GM18511 (cell line): ENCODE results near the gene TMEM150A.
A peak's percentile ranks its signal among the peaks of the same experiment; 100 is the strongest.
"Not testable (repeated sequence)": the region's sequence is repeated elsewhere in the genome, so short reads cannot be mapped to it uniquely, and the experiment has no call there.

Experiments used
- ATAC-seq: cut with Tn5 transposase; IDR thresholded peaks from one replicate; pipeline ENCODE4 v1.9.1; 2021; ENCODE audit warnings: mild to moderate bottlenecking, moderate library complexity; ENCODE audit not compliant: unreplicated experiment

Gene TMEM150A

DNA sequence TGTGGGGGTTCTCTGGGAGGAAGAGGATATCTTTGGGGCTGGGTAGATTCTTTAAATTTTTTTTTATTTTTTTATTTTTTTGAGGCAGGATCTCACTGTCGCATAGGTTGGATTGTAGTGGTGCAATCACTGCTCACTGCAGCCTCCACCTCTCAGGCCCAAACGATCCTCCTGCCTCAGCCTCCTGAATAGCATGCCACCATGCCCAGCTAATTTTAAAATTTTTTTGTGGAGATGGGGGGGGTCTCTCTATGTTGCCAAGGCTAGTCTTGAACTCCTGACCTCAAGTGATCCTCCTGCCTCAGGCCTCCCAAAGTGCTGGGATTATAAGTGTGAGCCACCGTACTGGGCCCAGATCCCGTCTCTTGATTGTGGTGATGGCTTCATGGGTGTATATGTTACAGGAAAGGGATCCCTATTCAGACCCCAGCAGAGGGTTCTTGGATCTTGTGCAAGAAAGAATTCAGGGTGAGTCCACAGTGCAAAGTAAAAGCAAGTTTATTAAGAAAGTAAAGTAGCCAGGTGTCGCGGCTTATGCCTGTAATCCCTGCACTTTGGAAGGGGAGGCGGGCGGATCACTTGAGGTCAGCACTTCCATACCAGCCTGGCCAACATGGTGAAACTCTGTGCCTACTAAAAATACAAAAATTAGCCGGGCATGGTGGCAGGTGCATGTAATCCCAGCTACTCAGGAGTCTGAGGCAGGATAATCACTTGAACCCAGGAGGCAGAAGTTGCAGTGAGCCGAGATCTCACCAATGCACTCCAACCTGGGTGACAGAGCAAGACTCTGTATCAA lies 11.4 kb upstream of the TMEM150A start:
- ATAC-seq: no peak

DNA sequence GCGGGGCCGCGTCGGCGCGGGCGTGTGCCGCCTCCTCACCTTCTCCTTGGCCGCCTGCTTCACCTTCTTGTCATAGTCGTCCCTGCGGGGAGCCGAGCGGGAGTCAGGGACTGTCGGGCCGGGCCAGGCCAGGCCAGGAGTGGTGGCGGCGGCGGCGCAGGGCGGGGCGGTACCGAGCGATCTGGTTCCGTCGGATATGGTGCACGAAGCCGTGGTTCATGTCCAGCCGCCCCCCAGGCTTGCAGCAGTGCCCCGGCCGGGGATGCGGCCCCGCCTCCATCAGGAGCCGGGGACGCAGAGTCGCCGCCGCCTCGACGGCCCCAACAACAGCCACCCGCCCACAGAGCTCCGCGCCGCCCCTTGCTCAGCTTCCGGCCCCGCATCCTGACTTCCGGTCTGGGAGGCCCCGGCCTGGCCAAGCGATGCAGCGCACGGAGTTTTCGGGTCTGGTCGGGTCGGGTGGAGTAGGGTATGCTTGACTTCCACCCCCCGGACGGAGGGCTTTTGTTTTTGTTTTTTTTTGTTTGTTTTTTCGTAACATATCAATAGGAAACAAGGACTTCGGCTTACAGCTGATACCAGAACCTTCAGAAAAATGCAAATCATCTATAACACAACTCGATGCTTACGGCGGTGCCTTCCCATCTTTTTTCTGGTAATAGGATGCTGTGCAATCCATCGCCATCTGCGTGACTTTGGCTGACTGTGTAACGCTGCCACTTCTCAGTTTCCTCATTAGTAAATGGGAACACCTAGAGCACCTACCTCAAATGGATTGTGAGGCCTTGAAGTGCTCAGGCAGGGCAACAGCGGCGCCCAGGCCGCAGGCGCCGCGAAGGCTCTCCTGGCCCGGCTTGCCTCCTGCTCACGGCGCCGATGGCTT lies 9.4 kb upstream of the TMEM150A start, which contains the start of gene C2orf68:
Gene C2orf68, minus strand, starts transcription at position 362 of the 883 bp plus-strand sequence. Its CDS starts 82 bp downstream, at position 280.
- peak; percentile 81 for ATAC-seq

DNA sequence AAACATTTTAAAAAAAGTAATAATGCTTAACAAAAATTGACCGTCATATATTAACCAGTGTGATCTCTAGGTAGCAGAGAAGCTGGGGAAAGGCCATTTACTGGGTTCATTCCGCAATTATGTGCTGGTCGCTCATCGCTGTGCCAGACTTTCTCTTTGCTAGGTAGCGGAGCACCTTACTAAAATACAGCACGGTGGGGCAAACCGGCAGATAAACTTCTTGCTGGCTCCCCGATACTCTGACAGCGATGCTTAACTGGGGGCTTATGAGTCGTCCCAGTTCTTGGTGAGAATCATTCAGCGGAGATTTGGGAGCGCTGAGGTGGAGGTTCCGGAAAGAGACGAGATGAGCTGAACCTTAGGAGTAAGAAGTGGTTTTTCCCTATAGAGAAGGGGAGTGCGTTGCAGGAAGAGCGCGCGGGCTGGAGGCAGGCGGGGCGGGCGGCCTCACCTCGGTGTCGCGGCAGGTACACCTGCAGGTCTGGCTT lies 8.8 kb upstream of the TMEM150A start:
- ATAC-seq: no peak

DNA sequence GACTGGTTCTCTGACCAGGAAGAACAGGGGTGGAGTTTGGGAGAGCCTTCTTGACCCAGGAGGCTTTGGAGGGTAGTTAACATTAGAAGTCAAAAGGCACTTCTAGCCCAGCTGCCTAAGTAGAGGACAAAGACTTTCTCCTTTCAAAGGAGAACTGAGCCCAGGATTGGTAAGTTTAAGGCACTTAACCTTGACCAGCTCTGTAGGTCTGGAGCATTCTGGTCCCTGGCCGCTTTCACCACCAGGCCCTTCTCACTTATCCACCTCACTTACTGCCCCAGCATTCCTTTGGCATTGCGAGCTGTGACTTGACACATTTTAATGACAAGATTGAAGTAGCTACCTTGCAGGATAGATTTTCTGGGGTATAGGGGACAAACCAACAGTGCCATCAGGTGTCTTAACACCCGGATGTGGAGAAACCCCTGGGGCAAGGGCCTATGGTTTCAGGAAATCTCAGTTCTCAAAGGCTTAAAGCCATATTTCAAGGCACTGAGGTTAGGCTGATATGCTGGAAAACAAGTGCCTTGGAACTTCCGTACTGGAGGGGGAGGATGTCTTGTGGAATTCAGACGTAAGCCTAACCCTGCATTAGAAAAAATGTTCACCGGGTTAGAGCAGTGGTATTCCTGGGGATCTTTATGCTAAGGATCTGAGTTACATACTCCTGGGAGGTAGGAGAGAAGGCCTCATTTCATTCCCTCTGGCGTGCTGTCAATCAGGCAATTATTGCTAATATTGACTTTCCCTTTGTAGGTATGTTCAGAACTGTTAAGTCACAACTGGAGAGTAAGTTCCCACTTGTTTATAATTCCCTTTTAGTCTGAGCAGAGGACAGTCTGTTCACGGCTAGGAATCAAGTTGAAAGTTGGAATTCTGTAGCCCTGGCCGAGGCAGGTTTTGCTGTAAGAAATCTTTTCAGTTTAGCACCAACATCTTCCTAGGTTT lies 5.0 kb upstream of the TMEM150A start:
- no peak for ATAC-seq

DNA sequence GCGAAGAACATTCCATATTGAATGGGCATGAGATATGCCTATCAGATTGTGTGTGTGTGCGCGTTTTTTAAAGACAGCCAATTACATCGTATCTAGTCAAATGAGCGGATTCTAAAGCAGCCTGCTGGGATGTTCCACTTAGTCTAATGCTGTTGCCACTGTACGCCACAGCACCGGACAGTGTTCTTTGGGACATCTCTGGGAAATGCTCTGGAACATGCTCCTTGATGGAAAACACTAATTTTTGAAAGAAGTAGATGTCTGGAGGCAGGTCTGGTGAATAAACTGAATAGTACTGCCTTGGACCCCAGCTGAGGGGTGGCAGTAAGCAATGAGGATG lies 3.6 kb upstream of the TMEM150A start:
- no peak for ATAC-seq

DNA sequence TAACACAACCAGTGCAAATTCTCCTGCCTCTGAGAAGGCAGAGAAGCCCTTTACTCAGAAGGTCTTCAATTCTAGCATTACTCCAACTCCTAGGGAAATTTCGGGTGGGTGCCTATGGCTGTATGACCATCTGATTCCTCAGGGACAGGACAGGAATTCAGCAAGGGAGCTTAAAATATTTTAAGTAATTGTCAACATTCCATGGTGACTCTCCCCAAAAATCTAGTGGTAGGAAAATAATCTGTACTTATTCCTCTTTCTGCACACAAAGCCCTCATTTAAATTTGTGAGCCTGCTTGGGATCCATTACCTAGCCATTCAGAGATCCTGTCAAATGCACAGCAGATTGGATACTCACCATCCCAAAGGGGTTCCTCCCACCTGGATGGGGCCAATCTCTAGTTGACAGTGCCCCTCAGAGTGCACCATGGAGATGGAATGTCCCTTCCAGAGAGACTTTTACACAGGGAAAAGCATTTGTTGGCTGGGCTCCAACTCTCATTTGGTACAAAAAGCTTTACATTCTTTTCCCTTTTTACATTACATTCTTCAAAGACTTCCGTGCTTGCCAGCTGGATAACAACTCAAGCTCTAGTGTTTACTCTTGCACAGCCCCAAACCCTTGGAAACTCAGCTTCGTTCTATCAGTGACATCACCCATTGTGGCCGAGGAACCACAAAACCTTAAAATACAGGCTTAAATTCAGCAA lies 3.1 kb upstream of the TMEM150A start:
- ATAC-seq: no peak

DNA sequence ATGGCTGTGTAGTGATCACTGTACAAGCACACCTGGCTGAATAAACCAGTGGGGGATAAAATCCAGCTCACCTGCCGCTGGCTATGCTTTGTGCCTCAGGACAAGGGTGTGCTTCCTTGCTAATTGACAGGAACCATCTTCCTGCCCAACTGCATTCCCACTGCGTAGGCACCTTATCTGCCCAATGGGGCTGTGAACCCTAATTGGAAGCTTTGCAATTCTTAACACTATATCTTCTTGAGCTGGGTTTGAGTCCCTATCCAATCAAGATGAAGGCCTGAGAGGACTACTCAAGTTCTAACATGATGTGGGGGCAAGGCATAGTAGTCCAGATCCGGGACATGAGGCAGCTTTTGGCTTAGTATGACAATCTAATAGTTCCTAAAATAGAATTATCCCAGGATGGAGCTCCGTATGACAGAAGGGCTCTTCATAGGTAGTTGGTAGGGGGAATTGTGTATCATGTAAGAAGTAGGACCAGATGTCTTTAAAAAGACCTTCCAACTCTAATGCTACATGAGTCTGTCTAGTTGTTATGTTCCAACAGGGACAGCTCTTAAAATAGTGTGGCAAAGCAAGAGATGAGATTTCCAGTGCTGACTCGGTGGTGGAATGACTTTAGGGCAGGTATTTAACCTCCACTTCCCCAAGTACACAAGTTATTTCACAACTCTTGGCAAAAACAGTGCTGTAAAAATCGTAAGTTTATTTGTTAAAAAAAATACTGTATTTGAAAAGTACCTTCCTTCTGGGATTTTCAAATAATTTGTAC lies 2.3 kb upstream of the TMEM150A start:
- no peak for ATAC-seq

DNA sequence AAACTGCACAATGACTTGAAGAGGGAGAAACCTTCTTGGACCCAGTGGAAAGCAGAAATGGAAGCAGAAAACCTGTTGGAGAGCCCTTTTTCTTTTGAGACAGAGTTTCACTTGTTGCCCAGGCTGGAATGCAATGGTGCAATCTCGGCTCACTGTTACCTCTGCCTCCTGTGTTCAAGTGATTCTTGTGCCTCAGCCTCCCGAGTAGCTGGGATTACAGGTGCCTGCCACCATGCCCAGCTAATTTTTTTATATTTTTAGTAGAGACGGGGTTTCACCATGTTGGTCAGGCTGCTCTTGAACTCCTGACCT lies 1.6 kb upstream of the TMEM150A start:
- not testable (repeated sequence) for ATAC-seq

DNA sequence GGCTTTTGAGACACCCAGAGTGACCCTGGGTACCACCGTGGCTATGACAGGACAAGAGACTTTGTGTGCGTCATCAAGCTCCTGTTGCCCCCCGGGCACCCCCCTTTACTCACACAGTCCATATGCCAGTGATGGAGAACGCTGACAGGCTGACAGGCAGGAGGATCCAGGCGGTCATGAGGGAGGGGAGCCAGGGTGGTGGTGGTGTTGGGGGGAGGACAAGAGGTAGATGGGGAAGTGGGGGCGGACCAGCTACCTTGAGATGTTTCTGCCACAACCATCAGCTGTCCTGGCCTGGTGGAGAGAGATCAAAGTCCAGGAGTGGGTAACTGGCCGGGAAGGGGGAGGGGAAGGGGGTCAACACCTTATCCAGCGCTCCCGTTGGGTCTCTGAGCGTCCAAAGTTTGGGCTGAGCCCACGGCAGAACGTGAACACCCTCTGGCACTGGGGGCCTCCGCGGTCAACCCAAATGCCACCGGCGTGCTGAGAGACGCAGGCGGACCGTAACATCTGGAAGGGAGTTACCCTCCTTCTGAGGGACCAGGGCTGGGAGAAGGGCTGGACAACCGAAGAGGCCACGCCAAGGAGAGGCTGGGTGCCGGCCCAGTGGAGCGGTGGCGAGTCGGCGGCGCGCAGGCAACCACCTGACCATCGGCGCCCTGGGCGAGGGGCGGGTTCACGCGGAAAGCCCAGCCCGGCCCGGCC lies 575 bp downstream of the TMEM150A start:
- peak; percentile 52 for ATAC-seq

DNA sequence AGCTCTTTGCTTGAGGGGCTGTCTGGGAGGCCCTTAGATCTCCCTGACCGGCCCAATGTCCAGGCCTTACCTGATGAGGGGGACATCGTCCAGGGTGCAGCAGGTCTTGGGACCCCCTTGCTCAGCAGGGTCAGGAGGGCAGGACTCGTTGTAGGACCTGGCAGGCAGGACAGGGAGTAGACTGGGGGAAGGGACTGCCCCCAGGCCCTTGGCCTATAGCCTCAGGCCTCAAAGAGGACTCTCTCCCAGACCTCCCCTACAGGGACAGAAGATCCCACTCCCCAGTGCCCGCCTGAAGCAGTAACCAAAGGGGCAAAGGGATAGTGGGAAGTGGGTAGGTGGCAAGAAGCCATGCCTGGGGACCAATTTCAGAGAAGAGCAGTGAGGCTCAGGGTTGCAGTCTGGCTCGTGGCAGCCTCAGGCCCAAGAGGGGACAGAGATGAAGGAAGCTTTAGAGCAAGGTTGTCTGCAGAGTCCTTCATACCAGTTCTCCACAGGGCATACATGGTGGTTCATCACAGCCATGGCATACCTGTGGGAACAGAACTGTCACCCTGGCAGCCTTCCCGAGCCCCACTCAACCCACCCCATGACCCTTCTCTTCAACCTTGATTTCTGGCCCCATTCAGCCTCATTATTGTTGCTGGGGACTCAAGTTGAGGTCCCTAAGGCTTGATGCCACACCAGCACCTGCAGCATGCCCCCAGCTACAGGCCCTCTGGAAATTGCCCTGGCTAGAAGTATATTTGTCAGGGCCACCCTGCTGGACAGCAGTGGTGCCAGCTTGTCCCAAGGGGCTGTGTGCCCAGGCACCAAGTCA lies 1.3 kb downstream of the TMEM150A start:
- no peak for ATAC-seq

DNA sequence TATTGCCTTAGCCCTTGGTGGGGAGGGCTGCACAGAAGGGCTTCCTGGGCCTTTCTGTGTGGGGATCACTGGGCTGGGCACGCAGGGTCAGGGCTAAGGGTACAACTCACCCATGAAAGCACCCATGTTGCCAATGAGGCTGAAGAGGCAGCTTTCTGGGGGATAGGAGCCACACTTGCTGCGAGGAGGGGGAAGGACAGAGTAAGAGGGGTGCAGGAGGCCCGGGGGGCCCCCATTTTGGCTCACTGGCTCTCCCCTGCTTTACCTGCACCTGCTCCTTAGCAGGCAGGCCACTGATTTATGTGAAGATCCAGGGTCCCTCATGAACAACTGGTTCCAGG lies 2.3 kb downstream of the TMEM150A start:
- no peak for ATAC-seq

DNA sequence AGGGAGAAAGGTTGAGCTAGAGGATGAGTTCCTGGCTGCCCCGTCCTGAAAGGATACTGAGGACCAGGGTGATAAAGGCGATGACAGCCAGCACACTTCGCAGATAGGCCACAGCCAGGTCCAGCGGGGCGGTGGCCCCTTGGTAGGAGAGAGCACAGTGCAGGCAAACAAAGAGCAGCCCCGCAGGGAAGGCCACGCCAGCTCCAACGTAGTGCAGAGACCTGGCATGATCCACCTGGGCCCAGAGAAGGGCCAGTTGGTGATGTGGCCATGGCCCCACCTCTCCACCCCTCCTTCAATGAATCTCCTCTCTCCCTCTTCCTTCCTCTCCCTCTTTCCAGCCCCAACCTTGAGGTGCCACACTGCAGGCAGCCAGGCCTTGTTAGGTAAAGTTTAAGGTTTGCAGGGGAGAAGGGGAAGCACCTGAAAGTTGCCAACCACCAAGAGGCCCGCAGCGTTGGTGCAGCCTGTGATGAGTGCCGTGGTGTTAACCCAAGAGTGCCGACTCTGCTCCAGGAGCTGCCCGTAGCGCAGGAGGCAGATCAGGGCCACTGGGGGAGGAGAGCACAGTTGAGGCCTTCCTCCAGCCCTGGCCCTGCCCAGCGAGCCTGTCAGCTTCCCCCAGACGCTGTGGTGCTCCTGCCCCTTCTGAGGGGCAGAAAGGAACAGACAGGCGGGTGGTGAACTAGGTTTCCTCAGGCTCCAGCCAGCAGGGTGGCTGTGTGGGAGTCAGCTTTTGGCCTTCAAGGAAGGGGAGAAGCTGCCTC lies 2.8 kb downstream of the TMEM150A start:
- ATAC-seq: no peak

DNA sequence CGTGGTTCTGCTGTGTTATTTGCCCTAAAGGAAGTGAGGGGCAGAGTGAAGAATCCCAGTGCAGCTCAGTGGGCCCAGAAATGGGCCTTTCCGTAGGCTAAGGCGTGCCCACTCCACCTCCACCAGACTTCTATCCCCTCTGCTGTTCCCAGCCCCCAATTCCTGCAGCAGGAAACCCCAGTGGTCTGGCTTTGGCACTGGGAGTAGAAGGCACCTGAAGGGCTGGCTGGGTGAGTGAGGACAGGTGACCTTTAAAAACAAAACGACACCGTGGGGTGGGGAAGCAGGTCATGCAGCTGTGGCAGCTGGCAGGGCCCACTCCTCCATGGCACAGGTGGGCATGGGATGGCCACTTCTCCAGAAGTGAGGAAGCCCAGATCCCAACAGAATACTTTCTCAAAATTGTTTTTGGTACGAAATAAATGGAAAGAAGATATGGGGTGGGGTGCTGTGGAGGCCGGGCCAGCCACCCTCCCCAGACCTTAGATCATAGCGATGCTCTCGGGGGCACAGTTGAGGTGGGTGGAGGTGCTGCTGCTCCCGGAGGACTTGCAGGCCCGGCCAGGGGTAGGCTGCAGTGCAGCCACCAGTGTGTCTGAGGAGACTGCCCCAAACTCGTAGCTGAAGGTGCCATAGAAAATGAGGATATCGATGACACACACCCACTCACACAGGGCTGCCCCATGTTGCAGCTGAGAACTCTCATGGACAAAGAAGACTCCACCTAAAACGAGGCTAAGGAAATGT lies 3.7 kb downstream of the TMEM150A start:
- no peak for ATAC-seq

DNA sequence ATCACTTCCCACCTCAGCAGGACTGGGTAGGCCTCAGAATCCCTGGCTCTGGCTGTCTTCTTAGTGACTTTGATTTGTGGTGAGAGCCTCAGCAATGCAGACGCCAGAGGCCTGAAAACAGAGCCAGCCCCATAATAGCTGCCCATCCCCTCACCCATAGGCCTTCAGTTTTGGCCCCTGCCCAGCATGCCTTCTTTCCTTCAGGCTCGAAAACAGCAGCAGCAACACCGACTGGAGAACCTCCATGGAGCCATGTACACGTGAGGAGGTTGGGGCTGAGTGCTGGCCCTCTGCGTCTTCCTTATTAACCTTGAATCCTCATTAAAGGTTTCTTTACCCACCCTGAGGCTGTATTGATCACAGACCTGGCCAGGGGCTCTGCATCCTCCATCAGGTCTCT lies 5.3 kb downstream of the TMEM150A start:
- ATAC-seq: no peak

DNA sequence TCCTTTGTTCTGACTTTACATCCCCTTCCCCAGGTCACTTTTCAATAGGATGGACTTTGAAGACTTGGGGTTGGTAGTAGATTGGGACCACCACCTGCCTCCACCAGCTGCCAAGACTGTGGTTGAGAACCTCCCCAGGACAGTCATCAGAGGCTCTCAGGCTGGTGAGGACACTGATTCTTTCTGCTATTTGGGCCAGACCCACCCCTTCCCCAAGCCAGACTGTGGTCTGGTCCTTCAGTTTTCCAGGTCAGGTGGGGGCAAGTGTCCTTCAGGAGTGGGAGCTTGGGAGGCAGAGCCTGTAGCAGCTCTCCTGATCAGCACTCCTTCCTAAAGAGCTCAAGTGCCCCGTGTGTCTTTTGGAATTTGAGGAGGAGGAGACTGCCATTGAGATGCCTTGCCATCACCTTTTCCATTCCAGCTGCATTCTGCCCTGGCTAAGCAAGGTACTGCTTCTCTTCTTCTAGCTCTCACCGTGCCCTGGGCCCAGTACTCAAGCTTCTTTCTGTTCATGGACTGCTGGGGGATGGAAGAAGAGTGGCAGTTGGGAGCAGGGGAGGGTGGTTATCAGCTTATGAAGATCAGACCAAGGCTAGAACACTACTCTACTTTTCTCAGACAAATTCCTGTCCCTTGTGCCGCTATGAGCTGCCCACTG lies 5.9 kb downstream of the TMEM150A start:
- ATAC-seq: no peak

DNA sequence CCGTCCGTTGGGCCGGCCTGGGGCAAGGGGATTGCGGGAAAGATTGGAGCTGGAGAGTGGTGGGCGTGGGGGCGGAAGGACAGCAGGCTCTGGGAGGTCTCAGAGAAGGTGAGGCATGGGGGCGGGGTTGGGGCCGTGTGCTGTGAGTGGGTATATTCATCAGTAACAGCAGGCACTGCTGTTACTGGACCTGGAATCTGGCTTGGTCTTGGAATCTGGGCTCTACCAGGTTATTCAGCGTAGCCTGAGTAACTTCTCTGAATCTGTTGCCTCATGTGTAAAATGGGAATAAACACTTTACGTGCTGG lies 6.5 kb downstream of the TMEM150A start:
- ATAC-seq: no peak
